HG03558 (cell line): ENCODE results near the gene HECTD2.
"Not testable (repeated sequence)": the region's sequence is repeated elsewhere in the genome, so short reads cannot be mapped to it uniquely, and the experiment has no call there.

ENCODE experiments used
- ATAC-seq: cut with Tn5 transposase; IDR thresholded peaks from one replicate; pipeline ENCODE4 v1.9.1; 2021; ENCODE audit warnings: moderate number of reproducible peaks; ENCODE audit not compliant: unreplicated experiment; ENCODE audit errors: extremely low read depth

HECTD2 gene

DNA sequence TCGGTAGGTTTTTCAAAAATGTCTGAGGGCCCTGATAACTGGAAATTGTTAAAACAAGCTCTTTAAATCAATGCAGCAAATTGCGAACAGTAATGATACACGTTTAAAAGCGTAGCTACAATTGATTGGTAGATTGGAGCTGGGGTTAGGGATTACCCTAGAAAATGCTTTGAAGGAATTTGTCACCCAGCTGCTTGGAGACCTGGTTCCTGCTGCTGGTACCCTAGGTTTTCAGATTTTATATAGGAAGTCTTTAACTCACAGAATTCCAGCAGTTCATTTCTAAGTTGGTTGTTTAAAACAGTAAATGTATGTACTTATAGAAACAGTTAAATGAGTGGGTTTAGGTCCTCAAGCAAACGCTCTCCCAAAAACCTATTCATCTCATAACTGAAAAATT lies 1.5 kb downstream of the HECTD2 start:
- no peak for ATAC-seq

DNA sequence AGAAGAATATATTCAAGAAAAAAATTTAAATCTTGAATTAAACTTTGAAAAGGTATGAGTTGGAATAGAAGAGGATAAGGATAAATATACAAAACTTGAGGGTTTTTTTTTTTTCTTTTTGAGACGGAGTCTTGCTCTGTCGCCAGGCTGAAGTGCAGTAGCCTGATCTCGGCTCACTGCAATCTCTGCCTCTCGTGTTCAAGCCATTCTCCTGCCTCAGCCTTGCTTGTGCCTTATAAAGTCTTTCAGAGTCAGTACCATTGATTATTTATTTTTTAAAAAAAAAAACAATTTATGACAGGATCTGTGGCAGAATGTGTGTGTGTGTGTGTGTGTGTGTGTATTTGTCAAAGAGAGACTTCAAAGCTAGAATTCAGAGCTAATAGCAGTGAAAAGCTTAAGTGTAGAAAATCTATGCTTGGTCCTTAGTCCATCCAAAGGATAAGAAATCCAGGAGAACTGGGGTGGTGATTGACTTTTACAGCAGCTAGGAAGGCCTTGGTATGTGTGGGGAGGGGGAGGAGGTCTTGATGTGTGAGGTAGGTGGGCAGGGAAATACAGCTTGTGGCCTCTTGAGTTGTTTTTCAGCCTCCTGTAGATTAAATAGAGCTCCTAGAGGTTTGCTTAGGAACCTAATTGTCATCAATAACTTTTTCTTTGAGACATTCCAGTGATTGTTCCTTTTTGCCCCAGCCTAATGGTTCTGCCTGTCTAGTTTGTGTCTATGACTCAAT lies 2.4 kb downstream of the HECTD2 start:
- no peak for ATAC-seq

DNA sequence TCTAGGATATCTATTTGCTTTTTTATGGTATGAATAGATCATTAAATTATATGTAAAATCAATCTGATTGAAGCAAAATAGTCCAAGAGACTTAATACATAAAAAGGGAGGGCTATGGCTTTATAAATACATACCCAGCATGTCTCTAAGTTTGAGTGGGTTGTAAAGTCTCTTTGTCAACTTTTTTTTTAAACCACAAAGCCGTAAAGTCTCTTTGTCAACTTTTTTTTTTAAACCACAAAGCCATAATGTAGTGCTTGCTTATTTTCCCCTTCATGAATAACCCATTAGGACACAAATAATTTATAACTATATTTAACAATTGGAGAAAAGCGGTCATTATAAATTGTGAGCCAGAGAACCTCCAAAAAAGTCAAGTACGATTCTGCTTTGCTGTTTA lies 5.7 kb downstream of the HECTD2 start:
- ATAC-seq, result no peak

DNA sequence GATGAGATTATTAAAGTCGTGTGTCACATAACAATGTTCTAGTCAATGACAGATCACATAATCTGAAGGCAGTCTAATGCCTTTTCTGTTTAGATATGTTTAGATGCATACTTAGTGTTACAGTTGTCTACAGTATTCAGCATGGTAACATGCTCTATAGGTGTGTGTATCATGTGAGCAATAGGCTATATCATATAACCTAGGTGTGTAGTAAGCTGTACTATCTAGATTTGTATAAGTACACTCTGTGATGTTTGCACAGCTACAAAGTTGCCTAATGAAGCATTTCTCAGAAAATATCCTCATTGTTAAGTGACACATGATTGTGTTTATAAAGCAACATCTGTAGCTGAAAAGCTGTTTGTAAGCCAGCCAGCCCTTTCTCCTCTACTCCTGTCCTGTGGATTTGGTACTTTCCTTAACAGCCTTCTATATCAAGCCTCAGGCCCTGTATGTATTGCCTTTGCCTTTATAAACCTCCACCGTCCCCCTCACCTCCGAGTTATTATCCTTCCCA lies 6.3 kb downstream of the HECTD2 start:
- ATAC-seq, result no peak

DNA sequence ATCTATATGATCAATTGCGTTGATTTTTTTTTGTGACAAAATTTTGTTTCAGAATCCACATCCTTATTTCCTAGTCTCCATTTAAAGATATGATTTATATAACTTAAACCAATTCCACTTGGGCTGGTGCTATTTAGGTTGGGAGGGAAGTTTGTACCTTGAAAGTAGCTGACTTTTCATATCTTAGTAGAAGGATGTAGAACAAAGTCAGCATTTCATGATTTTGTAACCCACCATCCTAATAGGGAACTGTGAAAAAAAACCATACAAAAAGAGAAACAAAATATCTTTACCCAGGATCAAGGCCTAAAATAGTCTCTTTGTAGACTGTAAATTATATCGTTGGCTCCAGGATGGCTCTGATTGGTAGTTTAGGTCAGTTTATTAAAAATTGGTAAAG lies 8.3 kb downstream of the HECTD2 start:
- ATAC-seq, result no peak

DNA sequence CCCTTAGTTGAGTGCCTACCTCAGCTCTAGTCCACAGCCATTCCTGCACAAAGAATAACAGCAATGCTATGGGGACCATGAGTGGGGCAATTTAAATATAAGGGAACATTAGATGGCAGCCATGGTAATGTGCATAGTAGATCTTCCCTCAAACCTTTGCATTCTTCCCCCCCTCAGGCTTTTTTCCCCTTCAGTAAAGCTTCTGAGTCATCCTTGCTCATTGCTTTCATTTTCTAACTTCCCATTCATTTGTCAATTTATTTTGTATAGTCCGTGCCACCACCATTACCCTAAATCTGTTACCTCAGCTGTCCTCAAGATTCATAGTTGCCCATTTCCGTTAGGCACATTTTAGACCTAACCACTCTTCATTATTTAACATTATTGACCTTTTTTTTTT lies 10.7 kb downstream of the HECTD2 start:
- ATAC-seq, result no peak

DNA sequence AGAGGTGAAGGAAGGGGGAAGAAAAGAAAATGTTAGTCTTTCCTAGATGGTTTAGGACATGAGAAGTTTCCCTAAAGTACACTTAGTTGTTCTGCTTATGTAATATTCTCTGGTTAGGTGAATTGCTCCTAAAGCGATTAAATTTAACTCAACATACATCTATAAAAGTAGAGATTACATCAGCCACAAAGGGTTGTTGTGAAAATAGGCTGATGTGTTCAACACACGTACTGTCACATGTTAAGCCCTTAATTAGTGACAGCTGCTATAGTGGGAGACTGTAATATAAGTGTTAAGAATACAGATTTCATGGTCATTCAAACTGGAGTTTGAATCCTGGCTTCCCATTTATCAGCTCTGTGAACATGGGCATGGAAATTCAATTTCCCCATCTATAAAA lies 12.8 kb downstream of the HECTD2 start:
- no peak for ATAC-seq

DNA sequence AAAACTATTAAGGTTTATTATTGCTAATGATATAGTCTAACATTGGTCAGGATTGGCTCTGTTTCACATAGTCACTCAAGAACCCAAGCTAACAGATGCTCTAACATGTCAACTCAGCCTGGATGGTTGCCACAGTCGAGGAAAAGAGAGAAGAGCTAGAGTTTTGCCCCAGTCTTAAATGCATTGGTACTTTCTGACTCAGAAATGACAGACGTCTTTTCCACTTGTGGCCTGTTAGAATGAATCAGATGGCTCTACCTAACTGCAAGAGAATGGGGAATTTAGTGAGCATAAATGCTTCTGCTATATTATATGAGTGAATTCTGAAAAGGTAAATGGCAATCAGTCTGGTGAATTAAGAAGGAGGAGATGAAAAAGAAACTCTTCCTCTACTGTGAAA lies 13.9 kb downstream of the HECTD2 start:
- ATAC-seq, result no peak

DNA sequence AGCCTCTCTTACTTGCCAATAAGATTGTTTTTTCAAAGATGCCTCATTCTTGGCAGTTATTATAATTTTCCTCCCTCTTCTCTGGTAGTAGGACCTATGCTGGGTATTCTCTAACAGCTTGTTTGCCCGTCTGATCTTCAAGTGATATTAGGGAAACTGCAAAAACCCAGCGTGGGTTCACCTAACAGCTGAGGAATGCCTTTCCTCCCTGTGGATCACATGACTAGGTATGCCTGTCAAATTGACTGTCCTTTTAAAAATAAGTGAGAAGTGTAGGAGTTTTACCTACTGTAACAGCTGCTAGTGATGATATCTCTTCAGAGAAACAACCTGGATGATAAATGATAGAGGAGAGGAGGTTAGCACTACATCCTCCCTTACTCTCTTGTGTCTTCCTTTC lies 22.0 kb downstream of the HECTD2 start:
- ATAC-seq, result no peak

DNA sequence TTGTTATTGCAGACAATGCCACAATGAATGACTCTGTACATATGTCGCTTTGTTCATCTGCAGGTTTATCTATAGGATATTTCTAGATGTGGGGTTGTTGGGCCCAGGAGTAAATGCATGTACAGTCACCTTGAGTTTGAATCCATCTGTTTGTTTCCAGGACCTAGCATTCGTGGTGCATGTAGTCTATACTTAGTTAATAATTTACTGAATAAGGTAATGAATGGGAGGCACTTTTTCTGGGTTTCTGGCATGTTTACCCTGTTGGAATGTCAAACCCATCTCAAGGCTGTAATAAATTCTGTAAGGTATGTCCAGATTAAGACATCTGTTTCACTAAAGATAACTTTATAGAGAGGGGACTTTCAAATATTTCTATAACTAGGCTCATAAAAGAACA lies 23.5 kb downstream of the HECTD2 start:
- no peak for ATAC-seq

DNA sequence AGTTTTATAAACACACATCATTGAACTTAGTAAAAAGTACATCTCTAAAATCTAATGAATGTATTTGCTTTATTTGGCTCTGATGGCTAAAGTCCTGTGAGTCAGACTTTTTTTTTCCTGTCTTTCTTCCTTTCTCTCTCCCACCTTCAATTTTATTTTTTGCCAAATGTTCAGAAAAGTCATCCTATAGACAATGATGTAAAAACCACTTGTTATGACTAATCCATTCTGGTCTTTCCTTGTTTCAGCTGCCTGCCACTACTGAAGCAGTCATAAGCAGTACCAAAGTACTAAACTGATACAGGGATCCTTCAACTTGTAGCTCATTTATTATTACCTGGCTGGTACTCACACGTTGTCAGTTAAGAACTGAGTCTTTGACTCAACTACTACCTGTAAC lies 23.9 kb downstream of the HECTD2 start:
- no peak for ATAC-seq

DNA sequence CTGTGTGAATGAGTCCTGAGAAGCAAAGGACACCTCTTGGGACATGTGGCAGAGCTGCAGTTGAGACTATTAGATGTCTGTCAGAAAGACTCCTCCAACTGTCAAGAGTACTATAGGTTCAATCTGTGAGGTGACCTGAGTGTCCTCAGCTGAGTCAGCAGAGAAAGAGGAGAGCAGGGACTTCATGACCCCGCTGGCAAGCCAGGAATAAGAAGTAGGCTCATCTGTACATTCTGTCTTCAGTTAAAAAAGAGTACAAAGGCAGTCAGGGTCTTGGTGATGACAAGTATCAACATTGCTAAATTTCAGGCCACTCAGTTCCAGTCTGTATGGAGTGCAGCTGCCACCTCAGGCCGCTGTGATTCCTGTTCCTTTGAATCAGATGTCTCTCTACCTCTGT lies 25.1 kb downstream of the HECTD2 start:
- no peak for ATAC-seq

DNA sequence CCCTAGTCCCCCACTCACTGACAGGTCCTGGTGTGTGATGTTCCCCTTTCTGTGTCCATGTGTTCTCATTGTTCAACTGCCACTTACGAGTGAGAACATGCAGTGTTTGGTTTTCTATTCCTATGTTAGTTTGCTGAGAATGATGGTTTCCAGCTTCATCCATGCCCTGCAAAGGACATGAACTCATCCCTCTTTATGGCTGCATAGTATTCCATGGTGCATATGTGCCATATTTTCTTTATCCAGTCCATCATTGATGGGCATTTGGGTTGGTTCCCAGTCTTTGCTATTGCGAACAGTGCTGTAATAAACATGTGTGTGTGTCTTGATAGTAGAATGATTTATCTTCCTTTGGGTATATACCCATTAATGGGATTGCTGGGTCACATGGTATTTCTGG lies 28.1 kb downstream of the HECTD2 start:
- not testable (repeated sequence) for ATAC-seq

DNA sequence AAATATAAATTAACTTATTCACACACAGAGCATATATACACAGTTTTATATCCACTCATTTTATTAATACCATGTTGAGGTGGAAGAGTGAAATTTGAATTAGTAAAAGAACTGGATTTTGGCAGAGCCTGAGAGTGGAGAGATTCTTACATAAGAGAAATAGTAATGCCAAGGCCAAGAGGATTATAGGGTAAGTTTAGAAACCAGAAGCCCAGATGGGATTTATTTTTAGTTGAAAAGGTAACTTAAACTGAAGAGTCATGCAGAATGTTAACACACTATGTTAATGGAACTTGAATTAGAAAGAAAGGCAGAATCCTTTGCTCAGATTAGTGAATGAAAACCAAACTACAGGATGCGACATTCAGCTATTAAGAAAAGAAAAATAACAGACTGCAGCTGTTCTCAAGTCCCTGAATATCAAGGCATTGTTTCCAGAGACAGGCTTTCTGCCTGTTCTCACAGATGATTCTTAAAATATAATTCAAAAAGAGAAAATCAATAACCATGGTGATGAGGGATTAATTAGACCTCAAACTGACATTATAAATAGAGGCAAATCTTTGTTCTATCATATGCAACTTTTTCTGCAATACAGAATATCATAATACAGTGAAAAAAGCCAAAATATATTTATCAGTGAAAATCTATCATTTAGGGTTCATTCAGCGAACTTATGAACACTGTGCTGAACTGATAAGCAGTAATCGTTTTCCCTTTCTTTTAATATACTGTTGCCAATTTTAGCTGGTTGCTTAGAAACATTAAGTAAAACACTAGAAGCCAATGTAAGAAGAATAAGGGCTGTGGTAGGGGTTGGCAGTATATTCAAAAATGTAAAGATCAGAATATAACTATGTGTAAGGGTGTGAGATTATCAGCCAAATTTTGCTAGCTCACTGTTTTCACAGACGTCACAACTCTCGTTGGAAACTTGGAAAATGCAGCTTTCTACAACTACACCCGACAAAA lies 34.4 kb downstream of the HECTD2 start:
- ATAC-seq, result no peak

DNA sequence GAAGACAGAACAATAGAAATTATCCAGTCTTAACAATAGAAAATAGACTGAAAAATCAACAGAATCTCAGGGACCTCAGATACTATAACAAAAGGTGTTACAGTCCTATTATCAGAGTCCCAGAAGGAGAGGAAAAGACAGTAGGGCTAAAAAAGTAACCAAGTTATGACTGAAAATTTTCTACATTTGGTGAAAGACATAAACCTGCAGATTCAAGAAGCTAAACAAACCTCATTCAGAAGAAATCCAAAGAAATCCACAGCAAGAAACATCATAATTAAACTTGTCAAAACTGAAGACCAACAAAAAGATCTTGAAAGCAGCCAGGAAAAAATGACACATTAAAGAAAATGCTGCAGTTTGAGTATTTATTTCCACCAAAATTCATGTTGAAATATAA lies 41.9 kb downstream of the HECTD2 start:
- ATAC-seq, result no peak

DNA sequence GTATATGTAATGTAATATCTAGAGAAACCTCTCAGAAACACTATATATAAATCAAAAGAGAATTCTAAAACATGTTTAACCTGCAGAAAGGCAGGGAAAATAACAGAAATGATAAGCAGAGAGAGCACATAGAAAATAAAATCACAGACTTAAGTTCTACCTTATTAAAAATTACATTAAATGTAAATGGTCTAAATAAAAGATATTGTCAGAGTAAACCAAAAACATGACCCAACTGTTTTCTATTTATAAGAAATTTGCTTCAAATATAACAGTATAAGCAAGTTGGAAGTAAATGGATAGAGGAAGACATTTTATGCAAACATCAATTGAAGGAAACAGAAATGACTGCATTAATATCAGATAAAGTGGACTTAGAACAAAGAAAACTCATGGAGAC lies 43.4 kb downstream of the HECTD2 start:
- no peak for ATAC-seq

DNA sequence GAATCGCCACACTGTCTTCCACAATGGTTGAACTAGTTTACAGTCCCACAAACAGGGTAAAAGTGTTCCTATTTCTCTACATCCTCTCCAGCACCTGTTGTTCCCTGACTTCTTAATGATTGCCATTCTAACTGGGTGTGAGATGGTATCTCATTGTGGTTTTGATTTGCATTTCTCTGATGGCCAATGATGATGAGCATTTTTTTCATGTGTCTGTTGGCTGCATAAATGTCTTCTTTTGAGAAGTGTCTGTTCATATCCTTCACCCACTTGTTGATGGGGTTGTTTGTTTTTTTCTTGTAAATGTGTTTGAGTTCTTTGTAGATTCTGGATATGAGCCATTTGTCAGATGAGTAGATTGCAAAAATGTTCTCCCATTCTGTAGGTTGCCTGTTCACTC lies 45.0 kb downstream of the HECTD2 start:
- ATAC-seq, result not testable (repeated sequence)

DNA sequence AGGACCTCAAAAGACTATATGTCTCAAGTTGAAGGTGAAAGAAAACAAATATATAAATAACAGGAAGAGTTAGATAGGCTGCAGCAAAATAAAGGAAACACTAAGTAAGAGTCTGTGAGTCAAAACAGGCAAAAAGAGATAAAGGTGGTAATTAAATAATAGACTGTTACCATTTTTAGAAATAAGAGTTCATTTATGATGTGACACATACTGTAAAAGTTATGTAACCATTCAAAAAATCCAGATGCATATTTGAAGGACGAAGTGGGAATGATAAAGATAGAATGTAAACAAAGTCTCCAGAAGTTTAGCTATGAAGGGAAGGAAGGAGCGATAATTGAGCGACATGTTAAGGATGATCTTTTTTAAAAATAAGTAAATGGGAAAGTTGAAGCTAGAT lies 50.5 kb downstream of the HECTD2 start:
- no peak for ATAC-seq

DNA sequence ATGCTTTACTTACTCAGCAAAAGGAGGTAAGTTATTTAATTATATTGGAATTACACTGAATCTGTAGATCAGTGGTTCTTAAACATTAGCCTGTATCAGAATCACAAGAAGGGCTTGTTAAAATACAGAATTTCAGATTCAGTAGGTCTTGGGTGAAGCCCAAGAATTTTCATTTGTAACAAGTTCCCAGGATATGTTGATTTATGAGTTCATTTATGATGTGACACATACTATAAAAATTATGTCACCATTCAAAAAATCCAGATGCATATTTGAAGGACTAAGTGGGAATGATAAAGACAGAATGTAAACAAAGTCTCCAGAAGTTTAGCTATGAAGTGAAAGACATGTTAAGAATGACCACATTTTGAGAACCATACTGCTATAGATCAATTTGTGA lies 52.3 kb downstream of the HECTD2 start:
- ATAC-seq, result no peak

DNA sequence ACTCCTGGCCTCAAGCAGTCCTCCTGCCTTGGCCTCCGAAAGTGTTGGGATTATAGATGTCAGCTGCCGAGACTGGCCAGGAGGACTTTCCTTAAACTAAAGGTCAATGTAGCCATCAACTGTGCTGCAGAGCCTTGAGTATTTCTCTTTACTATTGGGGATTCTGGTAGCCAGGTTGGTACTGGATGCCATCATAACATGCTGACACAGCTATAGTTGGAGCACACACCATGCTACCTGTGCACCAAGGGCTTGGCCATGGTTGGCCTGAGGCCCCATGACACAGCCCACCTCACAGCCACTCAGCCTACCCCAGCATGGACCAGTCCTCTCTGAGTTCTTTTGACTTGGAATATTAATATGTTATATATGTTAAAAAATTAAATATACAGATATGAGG lies 54.4 kb downstream of the HECTD2 start:
- ATAC-seq, result no peak

DNA sequence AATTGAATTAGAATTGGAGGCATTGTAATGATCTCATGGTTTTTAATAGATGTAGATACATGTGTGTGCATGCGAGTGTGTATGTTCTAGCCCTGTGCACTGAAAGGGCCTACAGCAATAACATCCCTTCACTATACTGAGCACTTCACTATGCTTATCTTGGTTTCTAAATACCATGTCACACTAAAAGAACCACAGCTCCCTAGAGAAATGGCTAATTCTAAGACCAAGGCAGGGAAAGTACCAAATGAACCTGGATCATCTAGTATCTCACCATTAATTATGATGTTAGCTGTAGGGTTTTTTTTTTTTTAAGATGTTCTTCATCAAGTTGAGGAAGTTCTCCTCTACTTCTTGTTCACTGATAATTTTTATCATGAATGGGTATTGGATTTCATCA lies 55.1 kb downstream of the HECTD2 start:
- no peak for ATAC-seq
